Osteocyte (in vitro differentiated cells): ENCODE results near the gene AKNA. TPM values are rescaled to one million over a fixed set of nuclear protein-coding genes. Genes with fewer than 3 reads are reported as not detected.

Experiments
- DNase-seq: peaks from one replicate; pipeline ENCODE4 v3.0.0; 2021; ENCODE audit warnings: mixed read lengths; ENCODE audit not compliant: unreplicated experiment; ENCODE audit errors: extremely low spot score
- H3K27ac Mint-ChIP-seq: one replicate; pipeline ENCODE4 v1.8.0; 2021; ENCODE audit warnings: mild to moderate bottlenecking, mixed read lengths; ENCODE audit not compliant: unreplicated experiment
- H3K27me3 Mint-ChIP-seq: one replicate; pipeline ENCODE4 v1.8.0; 2021; ENCODE audit warnings: mixed read lengths; ENCODE audit not compliant: unreplicated experiment
- H3K36me3 Mint-ChIP-seq: one replicate; pipeline ENCODE4 v1.8.0; 2021; ENCODE audit warnings: mixed read lengths; ENCODE audit not compliant: unreplicated experiment
- H3K4me1 Mint-ChIP-seq: one replicate; pipeline ENCODE4 v1.8.0; 2021; ENCODE audit warnings: mixed read lengths; ENCODE audit not compliant: unreplicated experiment
- H3K4me3 Mint-ChIP-seq: one replicate; pipeline ENCODE4 v1.8.0; 2021; ENCODE audit warnings: mild to moderate bottlenecking, moderate library complexity, mixed read lengths; ENCODE audit not compliant: unreplicated experiment
- H3K9me3 Mint-ChIP-seq: one replicate; pipeline ENCODE4 v1.8.0; 2021; ENCODE audit warnings: mixed read lengths; ENCODE audit not compliant: unreplicated experiment
- CTCF ChIP-seq: fragments of 200-600 bp; sonication (generic); IDR thresholded peaks from 2 replicates; pipeline ENCODE4 v1.5.0; 2021; ENCODE audit warnings: antibody characterized with exemption, mild to moderate bottlenecking, moderate library complexity
- total RNA-seq: library from RNA; stranded (reverse); gene quantifications from 2 replicates; pipeline ENCODE4 v1.2.1, GENCODE V29; 2021

The AKNA gene
- total RNA-seq, 1 donor from 2014 or later: 36.0 TPM

- no peak for TF ChIP-seq CTCF
- peak; percentile 73 for DNase-seq
- H3K9me3 Mint-ChIP-seq: no peaks in the 10 kb centered on the region
- no peaks in the 10 kb centered on the region for H3K27me3 Mint-ChIP-seq
- peaks cover 20% of the 10 kb centered on the region for H3K36me3 Mint-ChIP-seq
- no peaks in the 10 kb centered on the region for H3K4me1 Mint-ChIP-seq
- no peak overlapping the region for H3K27ac Mint-ChIP-seq
- H3K4me3 Mint-ChIP-seq: no peak overlapping the region
Measured at GRCh38 chr9:114301798-114302565, 85.8 kb downstream of the AKNA start.

- Mint-ChIP-seq H3K36me3 (peaks cover 29% of the 10 kb centered on the region), H3K27ac (no peak overlapping the region), H3K27me3 (no peaks in the 10 kb centered on the region), H3K4me3 (no peak overlapping the region), H3K9me3 (peaks cover 3% of the 10 kb centered on the region), H3K4me1 (no peaks in the 10 kb centered on the region)
- no peak for TF ChIP-seq CTCF
- peak; percentile 78 for DNase-seq
Measured at GRCh38 chr9:114300846-114301797, 86.7 kb downstream of the AKNA start.

DNA sequence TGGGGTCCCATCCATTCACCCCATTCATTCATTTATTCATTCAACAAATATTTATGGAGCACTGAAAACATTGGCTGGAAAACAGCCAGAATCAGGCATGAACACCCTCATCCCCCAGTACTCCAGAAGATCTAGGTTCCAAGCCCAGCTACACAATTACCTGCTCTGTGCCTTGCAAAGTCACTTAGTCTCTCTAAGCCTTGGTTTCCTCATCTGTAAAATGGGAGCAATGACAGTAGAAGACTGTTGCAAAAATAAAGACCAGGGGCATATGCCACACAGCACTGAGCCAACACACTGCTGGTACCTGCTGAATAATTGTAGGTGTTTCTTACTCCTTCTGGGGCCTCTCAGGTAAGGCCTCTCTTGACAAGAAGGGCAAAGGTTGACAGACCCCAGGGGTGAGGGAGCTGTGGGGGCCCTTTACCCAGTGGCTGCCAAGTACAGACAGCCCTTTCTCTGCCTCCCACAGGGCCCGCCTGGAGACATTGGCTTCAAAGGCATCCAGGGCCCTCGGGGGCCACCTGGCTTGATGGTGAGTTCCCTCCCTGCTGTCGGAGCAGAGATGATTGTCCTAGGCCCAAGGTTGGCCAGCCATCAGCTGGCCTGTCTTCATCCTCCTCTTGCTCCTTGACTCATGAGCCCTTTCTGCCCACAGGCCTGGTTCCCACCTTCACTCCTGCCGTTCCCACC is 87.5 kb downstream of the AKNA start:
- H3K36me3 Mint-ChIP-seq: peaks cover 35% of the 10 kb centered on the region
- H3K4me1 Mint-ChIP-seq: no peaks in the 10 kb centered on the region
- no peak overlapping the region for H3K27ac Mint-ChIP-seq
- peaks cover 8% of the 10 kb centered on the region for H3K9me3 Mint-ChIP-seq
- peak; percentile 73 for DNase-seq
- no peak for TF ChIP-seq CTCF
- H3K27me3 Mint-ChIP-seq: no peaks in the 10 kb centered on the region
- no peak overlapping the region for H3K4me3 Mint-ChIP-seq

DNA sequence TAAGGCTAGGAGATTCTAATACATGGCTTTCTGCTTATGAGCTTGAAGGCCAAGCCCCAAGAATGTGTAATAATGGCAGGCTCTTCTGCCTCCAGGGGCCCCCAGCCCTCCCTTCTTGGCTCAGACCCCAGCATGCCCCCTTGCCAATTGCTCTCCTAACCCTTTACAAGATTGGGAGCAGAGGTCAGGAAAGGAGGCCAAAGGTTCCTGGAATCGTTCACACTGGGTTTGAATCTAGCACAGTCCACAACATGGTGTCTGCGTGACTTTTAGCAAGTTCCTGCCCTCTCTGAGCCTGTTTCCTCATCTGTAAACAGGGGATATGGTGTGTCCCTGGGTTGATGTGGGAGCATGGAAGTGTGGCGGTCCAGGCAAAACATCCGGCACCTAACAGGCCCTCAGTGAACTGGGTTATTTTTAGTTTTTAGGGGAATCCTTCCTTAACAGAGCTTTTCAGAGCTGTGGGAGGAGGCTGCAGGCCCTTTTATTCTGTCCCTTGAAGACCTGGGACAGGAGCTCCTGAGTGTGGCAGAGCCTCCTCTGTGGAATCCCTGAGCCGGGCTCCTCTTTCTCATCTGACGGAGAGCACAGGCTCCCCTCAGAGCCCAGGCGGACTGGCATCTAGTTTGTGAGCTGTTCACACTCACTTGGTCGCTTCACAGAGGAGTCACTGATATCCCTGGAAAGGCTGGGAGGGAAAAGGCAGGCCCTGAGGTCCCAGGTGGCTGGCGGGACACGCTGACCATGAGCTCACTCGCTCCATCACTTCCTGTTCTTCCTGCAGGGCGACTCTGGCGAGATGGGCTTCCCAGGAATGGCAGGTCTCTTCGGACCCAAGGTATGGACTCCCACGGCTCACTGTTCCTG is 88.3 kb downstream of the AKNA start:
- H3K4me3 Mint-ChIP-seq: no peak overlapping the region
- no peaks in the 10 kb centered on the region for H3K4me1 Mint-ChIP-seq
- TF ChIP-seq CTCF: no peak
- no peak overlapping the region for H3K27ac Mint-ChIP-seq
- H3K36me3 Mint-ChIP-seq: peaks cover 43% of the 10 kb centered on the region
- peak; percentile 74 for DNase-seq
- H3K9me3 Mint-ChIP-seq: peaks cover 16% of the 10 kb centered on the region
- H3K27me3 Mint-ChIP-seq: no peaks in the 10 kb centered on the region
